NCI-H146 treated with DMSO at 0.1 percent for 48 hours (cell line): Measurements from ENCODE around the gene LIPE.

Source experiments
- DNase-seq: peaks from one replicate; lab custom pipeline; 2025; ENCODE audit not compliant: unreplicated experiment; lab: John Stamatoyannopoulos, UW

LIPE gene

DNA sequence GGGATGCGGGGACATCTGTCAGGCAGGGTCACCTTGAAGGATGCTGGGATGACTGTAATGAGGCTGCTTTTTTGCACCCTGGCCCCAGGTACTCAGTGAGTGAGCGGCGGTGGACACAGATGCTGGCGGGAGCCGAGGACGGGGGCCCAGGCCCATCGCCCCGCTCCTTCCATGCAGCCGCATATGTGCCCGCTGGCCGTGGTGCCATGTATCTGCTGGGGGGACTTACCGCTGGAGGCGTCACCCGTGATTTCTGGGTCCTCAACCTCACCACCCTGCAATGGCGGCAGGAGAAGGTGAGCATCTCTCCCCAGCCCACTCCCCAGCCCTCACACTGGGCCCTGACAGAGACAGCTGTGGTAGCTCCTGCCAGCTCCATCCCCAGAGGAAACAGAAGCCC, 70.5 kb downstream of the LIPE start:
- no peak for DNase-seq

DNA sequence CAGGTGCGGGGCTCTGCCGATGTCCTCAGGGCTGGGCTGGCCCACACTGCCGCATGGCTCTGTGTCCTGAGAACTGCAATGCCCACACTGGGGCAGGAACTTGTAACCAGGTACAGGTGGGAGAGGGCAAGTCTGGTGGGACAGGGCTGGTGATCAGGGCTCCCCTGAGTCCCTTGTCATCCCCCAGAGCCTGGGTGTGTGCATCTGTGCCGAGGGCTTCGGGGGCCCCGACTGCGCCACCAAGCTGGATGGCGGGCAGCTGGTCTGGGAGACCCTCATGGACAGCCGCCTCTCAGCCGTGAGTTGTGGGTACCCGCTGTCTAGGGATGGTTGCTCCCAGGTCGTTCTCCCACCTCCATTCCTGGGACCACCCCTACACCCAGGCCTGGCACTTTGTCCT, 71.3 kb downstream of the LIPE start:
- no peak for DNase-seq

DNA sequence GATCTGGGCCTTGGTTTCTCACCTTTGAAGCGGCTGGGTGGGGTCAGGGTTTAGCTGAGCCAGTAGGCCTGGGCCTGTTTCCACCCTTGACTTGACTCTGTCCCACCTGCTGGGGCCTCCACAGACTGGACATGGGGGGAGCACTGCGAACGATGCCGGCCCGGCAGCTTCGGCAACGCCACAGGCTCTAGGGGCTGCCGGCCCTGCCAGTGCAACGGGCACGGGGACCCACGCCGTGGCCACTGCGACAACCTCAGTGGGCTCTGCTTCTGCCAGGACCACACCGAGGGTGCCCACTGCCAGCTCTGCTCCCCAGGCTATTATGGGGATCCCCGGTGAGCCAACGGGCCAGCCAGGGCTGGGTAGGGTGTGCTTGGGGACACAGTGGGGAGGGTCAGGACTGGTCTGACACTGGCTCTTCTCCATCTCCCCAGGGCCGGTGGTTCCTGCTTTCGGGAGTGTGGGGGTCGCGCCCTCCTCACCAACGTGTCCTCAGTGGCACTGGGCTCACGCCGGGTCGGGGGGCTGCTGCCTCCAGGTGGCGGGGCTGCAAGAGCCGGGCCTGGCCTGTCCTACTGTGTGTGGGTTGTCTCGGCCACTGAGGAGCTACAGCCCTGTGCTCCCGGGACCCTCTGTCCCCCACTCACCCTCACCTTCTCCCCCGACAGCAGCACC, 73.7 kb downstream of the LIPE start:
- no peak for DNase-seq

DNA sequence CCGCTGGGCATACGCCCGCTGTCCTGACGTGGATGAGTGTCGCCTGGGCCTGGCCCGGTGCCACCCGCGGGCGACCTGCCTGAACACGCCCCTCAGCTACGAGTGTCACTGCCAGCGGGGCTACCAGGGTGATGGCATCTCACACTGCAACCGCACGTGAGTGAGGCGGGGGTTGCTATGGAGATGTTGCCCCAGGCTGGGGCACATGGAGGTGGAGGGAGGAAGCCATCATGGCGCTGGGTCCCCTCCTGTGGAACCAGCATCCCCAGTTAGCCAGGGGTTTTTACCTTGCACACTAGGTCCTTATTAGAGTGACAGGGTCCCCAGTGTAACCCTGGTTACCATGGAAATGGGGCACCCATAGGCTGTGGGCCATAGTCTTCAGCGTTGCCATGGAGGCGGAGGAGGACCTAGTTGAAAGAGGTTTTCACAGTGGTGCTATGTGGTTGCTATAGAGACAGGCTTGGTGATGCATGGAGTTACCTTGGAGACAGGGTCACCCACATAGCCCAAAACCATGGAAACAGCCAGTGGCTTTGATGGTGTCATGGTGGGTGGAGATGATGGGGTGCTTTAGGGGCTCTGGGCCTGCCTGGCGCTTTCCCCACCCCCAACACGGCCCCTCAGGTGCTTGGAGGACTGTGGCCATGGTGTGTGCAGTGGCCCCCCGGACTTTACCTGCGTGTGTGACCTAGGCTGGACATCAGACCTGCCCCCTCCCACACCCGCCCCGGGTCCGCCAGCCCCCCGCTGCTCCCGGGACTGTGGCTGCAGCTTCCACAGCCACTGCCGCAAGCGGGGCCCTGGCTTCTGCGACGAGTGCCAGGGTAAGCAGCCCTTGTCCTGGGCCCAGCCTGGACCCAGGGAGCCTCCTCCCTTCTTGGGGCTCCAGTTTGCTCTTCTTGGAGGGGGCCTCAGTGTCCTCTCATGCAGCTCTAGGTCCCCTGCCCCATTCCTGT, 74.6 kb downstream of the LIPE start:
- no peak for DNase-seq
